Breast epithelium (tissue), 4 donors: Measurements from ENCODE around the gene GFOD2. TPM values are rescaled to one million over a fixed set of nuclear protein-coding genes. Genes with fewer than 3 reads are reported as not detected.
"Not testable (repeated sequence)": the region's sequence is repeated elsewhere in the genome, so short reads cannot be mapped to it uniquely, and the experiment has no call there.

Experiments used
- DNase-seq, 2 donors: peaks; one replicate each; pipeline ENCODE4 v3.0.0-alpha.2; 2019; ENCODE audit warnings: low spot score in 2 of 2
- H3K27ac ChIP-seq, 2 donors: fragments of 200-600 bp; sonication (generic) in 1 of 2; one replicate each; pipeline ENCODE4 v1.5.1; 2016 to 2019; ENCODE audit warnings: mild to moderate bottlenecking in 1 of 2
- H3K27me3 ChIP-seq, 2 donors: fragments of 200-600 bp; sonication (generic) in 1 of 2; one replicate each; pipeline versions ENCODE4 v1.5.1 to v1.6.0; 2017 to 2019; ENCODE audit warnings: control low read depth in 1 of 2, mild to moderate bottlenecking in 1 of 2
- H3K36me3 ChIP-seq: fragments of 200-600 bp; one replicate; pipeline ENCODE4 v1.5.1; 2019
- H3K4me1 ChIP-seq, 2 donors: fragments of 200-600 bp; sonication (generic); one replicate each; pipeline ENCODE4 v1.5.1; 2016 to 2019; ENCODE audit warnings: control low read depth in 1 of 2
- H3K4me3 ChIP-seq, 3 donors: fragments of 200-600 bp; sonication (generic); 1 replicate in 2 of 3; 2 replicates in 1 of 3; pipeline ENCODE4 v1.5.1; 2016 to 2019; ENCODE audit warnings: mild to moderate bottlenecking in 3 of 3, moderate library complexity in 2 of 3
- H3K9me3 ChIP-seq, 2 donors: fragments of 200-600 bp; sonication (generic) in 1 of 2; one replicate each; pipeline ENCODE4 v1.5.1; 2016 to 2019; ENCODE audit warnings: control low read depth in 1 of 2
- CTCF ChIP-seq, 3 donors: fragments of 450-650 bp; IDR thresholded peaks; one replicate each; pipeline ENCODE4 v1.5.1; 2016 to 2017; ENCODE audit warnings: antibody characterized with exemption in 3 of 3, mild to moderate bottlenecking in 3 of 3, moderate library complexity in 3 of 3
- POLR2A ChIP-seq: fragments of 450-650 bp; IDR thresholded peaks from one replicate; pipeline ENCODE4 v1.6.1; 2016; ENCODE audit warnings: antibody characterized with exemption, mild to moderate bottlenecking, moderate library complexity
- POLR2AphosphoS5 ChIP-seq, 3 donors: sonication (generic); formaldehyde crosslinking; IDR thresholded peaks; one replicate each; pipeline ENCODE4 v1.6.1; 2017; ENCODE audit warnings: antibody characterized with exemption in 3 of 3
- intact Hi-C: fragments of 100-400 bp; cut with DNase I; formaldehyde crosslinking; loops from one replicate; pipeline ENCODE4 v1.15.1; 2023; ENCODE audit warnings: low total_unique reads
- total RNA-seq, 3 donors: library from RNA; depleted of rRNA; stranded (reverse); fragments of >200 nt; gene quantifications; one replicate each; pipeline ENCODE4 v1.1.0, GENCODE V29; 2016

GFOD2 gene
- total RNA-seq, 3 donors from 2014 or later = 11.4 to 22.0 (median 21.4) TPM

DNA sequence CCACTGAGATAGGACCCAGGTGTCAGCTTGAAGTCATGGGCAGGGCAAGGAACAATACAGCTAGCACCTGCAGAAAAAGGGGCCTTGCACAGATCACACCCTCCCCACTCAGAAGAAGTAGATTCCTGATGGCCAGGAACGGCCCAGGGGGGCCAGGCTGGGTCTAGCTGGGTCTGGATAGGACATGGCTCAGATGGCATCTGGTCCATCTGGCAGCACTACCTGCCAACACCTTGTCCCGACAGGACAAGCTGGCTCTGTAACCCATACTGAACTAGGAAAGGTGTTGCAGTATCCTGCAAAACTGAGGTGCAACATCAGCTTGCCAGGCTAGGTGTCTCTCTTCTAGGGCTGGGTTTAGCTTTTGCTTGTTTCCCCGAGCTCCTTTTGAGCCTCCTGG lies 38.9 kb upstream of the GFOD2 start:
- no peak for DNase-seq
- Histone ChIP-seq H3K27me3 (no peaks in the 10 kb centered on the region), H3K36me3 (no peaks in the 10 kb centered on the region), H3K4me3 (no peak overlapping the region), H3K4me1 (no peaks in the 10 kb centered on the region), H3K9me3 (no peaks in the 10 kb centered on the region), H3K27ac (no peak overlapping the region)
- intact Hi-C loops = no loop called here
- no peak for TF ChIP-seq POLR2A
- TF ChIP-seq CTCF (IDR thresholded peaks at IDR 0.05) = no peak
- TF ChIP-seq POLR2AphosphoS5 (IDR thresholded peaks at IDR 0.05) = no peak

GRCh38 chr16:67752641-67753040 lies 33.5 kb upstream of the GFOD2 start:
- no peak for DNase-seq
- no peaks in the 10 kb centered on the region for H3K9me3 ChIP-seq
- intact Hi-C loops = no loop called here
- no peak overlapping the region for H3K4me3 ChIP-seq
- TF ChIP-seq POLR2AphosphoS5 (IDR thresholded peaks at IDR 0.05) (no peak), CTCF (IDR thresholded peaks at IDR 0.05) (no peak), POLR2A (no peak)
- H3K36me3 ChIP-seq = no peaks in the 10 kb centered on the region
- H3K27me3 ChIP-seq = no peaks in the 10 kb centered on the region
- H3K27ac ChIP-seq = no peak overlapping the region
- H3K4me1 ChIP-seq = no peaks in the 10 kb centered on the region

- H3K27ac ChIP-seq, H3K4me3 ChIP-seq, intact Hi-C loops, H3K27me3 ChIP-seq, H3K36me3 ChIP-seq, H3K9me3 ChIP-seq, DNase-seq, H3K4me1 ChIP-seq: not testable (repeated sequence)
These were observed 32.2 kb upstream of the GFOD2 start for GRCh38 chr16:67751331-67751730.

- TF ChIP-seq POLR2A = no peak
- no peak for TF ChIP-seq POLR2AphosphoS5 (IDR thresholded peaks at IDR 0.05)
- TF ChIP-seq CTCF (IDR thresholded peaks at IDR 0.05) = no peak
- no peak overlapping the region for H3K4me3 ChIP-seq
- DNase-seq = no peak
- H3K27ac ChIP-seq = no peak overlapping the region
- H3K4me1 ChIP-seq = no peaks in the 10 kb centered on the region
- no peaks in the 10 kb centered on the region for H3K27me3 ChIP-seq
- H3K9me3 ChIP-seq = no peaks in the 10 kb centered on the region
- no peaks in the 10 kb centered on the region for H3K36me3 ChIP-seq
- intact Hi-C loops = no loop called here
These were observed 31.4 kb upstream of the GFOD2 start for GRCh38 chr16:67750466-67750865.

- intact Hi-C loops = no loop called here
- H3K27ac ChIP-seq = no peak overlapping the region
- no peak for TF ChIP-seq POLR2A
- TF ChIP-seq POLR2AphosphoS5 (IDR thresholded peaks at IDR 0.05) = no peak
- no peak for TF ChIP-seq CTCF (IDR thresholded peaks at IDR 0.05)
- H3K4me3 ChIP-seq = no peak overlapping the region
- no peaks in the 10 kb centered on the region for H3K4me1 ChIP-seq
- H3K9me3 ChIP-seq = no peaks in the 10 kb centered on the region
- no peaks in the 10 kb centered on the region for H3K27me3 ChIP-seq
- H3K36me3 ChIP-seq = no peaks in the 10 kb centered on the region
- no peak for DNase-seq
These were observed 30.4 kb upstream of the GFOD2 start for GRCh38 chr16:67749436-67750078.

GRCh38 chr16:67748834-67749233 lies 29.7 kb upstream of the GFOD2 start:
- DNase-seq = no peak
- H3K4me3 ChIP-seq = no peak overlapping the region
- peaks cover under 1% of the 10 kb centered on the region for H3K36me3 ChIP-seq
- no peak overlapping the region for H3K27ac ChIP-seq
- intact Hi-C loops = no loop called here
- no peaks in the 10 kb centered on the region for H3K9me3 ChIP-seq
- no peak for TF ChIP-seq POLR2A
- TF ChIP-seq POLR2AphosphoS5 (IDR thresholded peaks at IDR 0.05) = no peak
- TF ChIP-seq CTCF (IDR thresholded peaks at IDR 0.05) = no peak
- no peaks in the 10 kb centered on the region for H3K4me1 ChIP-seq
- H3K27me3 ChIP-seq = no peaks in the 10 kb centered on the region
